ENCODE data around the gene ILKAP.

DNA sequence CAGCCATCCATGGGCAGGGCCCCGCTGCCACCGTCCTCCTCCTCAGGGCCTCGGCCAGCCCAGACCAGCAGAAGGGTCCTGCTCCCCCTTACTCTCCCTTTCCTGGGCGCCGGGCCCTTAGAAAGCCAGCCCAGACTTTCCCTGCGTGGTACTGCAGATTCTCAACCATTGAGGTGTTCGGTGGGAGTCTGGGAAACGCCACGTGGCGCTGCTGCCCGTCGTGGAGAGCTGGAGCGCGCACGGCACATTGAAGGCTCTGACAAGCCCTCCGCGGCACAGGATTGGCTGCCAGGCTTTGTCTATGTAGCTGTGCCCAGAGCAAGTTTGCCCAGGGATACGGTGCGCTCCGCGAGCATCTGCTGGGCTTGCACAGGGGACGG lies 75.4 kb downstream of the ILKAP start:
- TF ChIP-seq, protein P1, sequence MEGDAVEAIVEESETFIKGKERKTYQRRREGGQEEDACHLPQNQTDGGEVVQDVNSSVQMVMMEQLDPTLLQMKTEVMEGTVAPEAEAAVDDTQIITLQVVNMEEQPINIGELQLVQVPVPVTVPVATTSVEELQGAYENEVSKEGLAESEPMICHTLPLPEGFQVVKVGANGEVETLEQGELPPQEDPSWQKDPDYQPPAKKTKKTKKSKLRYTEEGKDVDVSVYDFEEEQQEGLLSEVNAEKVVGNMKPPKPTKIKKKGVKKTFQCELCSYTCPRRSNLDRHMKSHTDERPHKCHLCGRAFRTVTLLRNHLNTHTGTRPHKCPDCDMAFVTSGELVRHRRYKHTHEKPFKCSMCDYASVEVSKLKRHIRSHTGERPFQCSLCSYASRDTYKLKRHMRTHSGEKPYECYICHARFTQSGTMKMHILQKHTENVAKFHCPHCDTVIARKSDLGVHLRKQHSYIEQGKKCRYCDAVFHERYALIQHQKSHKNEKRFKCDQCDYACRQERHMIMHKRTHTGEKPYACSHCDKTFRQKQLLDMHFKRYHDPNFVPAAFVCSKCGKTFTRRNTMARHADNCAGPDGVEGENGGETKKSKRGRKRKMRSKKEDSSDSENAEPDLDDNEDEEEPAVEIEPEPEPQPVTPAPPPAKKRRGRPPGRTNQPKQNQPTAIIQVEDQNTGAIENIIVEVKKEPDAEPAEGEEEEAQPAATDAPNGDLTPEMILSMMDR (IDR thresholded peaks at IDR 0.05; ENCODE audit: poor library complexity, severe bottlenecking) = no peak
- TF ChIP-seq TAF1 (IDR thresholded peaks at IDR 0.05; ENCODE audit: low read depth) = no peak
- TF ChIP-seq EZH2 (IDR thresholded peaks at IDR 0.05; ENCODE audit: borderline replicate concordance, insufficient read depth, low read length, poor library complexity, severe bottlenecking) = no peak
- TF ChIP-seq, protein P2, sequence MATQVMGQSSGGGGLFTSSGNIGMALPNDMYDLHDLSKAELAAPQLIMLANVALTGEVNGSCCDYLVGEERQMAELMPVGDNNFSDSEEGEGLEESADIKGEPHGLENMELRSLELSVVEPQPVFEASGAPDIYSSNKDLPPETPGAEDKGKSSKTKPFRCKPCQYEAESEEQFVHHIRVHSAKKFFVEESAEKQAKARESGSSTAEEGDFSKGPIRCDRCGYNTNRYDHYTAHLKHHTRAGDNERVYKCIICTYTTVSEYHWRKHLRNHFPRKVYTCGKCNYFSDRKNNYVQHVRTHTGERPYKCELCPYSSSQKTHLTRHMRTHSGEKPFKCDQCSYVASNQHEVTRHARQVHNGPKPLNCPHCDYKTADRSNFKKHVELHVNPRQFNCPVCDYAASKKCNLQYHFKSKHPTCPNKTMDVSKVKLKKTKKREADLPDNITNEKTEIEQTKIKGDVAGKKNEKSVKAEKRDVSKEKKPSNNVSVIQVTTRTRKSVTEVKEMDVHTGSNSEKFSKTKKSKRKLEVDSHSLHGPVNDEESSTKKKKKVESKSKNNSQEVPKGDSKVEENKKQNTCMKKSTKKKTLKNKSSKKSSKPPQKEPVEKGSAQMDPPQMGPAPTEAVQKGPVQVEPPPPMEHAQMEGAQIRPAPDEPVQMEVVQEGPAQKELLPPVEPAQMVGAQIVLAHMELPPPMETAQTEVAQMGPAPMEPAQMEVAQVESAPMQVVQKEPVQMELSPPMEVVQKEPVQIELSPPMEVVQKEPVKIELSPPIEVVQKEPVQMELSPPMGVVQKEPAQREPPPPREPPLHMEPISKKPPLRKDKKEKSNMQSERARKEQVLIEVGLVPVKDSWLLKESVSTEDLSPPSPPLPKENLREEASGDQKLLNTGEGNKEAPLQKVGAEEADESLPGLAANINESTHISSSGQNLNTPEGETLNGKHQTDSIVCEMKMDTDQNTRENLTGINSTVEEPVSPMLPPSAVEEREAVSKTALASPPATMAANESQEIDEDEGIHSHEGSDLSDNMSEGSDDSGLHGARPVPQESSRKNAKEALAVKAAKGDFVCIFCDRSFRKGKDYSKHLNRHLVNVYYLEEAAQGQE (IDR thresholded peaks at IDR 0.05; ENCODE audit: borderline replicate concordance) = no peak
- TF ChIP-seq MXI1 (conservative IDR thresholded peaks at IDR 0.05; ENCODE audit: poor library complexity, severe bottlenecking) = no peak
- no peak for TF ChIP-seq EP300 (conservative IDR thresholded peaks at IDR 0.05; ENCODE audit: poor library complexity, severe bottlenecking)
- TF ChIP-seq SMC3 (conservative IDR thresholded peaks at IDR 0.05; ENCODE audit: poor library complexity) = no peak
- TF ChIP-seq POLR2AphosphoS5 (IDR thresholded peaks at IDR 0.05) = no peak
